OCI-LY1 (cell line): ENCODE measurements around the gene RAB3C.

Experiments
- EZH2 ChIP-seq: fragments of 200-600 bp; sonication (generic), shearing (Covaris generic); IDR thresholded peaks from 2 replicates; pipeline ENCODE4 v1.8.0; 2017; ENCODE audit warnings: borderline replicate concordance, mixed run types, mild to moderate bottlenecking, antibody characterized with exemption, low read length, moderate library complexity, mixed read lengths
- TF ChIP-seq, protein P1 (sequence below): fragments of 200-600 bp; sonication (generic), shearing (Covaris generic); IDR thresholded peaks from 2 replicates; pipeline ENCODE4 v1.5.1; 2017; ENCODE audit warnings: mild to moderate bottlenecking, antibody characterized with exemption, low read length, moderate library complexity, mixed read lengths

- TF ChIP-seq, protein P1, sequence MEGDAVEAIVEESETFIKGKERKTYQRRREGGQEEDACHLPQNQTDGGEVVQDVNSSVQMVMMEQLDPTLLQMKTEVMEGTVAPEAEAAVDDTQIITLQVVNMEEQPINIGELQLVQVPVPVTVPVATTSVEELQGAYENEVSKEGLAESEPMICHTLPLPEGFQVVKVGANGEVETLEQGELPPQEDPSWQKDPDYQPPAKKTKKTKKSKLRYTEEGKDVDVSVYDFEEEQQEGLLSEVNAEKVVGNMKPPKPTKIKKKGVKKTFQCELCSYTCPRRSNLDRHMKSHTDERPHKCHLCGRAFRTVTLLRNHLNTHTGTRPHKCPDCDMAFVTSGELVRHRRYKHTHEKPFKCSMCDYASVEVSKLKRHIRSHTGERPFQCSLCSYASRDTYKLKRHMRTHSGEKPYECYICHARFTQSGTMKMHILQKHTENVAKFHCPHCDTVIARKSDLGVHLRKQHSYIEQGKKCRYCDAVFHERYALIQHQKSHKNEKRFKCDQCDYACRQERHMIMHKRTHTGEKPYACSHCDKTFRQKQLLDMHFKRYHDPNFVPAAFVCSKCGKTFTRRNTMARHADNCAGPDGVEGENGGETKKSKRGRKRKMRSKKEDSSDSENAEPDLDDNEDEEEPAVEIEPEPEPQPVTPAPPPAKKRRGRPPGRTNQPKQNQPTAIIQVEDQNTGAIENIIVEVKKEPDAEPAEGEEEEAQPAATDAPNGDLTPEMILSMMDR = no peak
- TF ChIP-seq EZH2 = no peak
Observed at GRCh38 chr5:58735637-58736036, 152.8 kb downstream of the RAB3C start.
